H1 (cell line): ENCODE measurements around the gene KLF7.

Source experiments
- CTCF ChIP-seq, 3 experiments: IDR thresholded peaks; 1 replicate in 2 of 3; 2 replicates in 1 of 3; pipeline versions ENCODE4 v1.5.1 to v1.6.1; 2011; ENCODE audit warnings: low read length in 3 of 3, mild to moderate bottlenecking in 3 of 3, inconsistent platforms in 2 of 3, low read depth in 1 of 3, moderate library complexity in 1 of 3; ENCODE audit not compliant: insufficient read depth in 1 of 3; ENCODE audit errors: control extremely low read depth in 1 of 3
- HDAC2 ChIP-seq, 2 experiments: fragments of 300-600 bp in 1 of 2; sonication (generic) in 1 of 2; IDR thresholded peaks; 2 replicates each; pipeline ENCODE4 v1.6.1; 2011 to 2012; ENCODE audit warnings: low read depth in 2 of 2, low read length in 2 of 2, mild to moderate bottlenecking in 2 of 2, moderate library complexity in 2 of 2, borderline replicate concordance in 1 of 2, inconsistent platforms in 1 of 2
- POLR2A ChIP-seq, 2 experiments: IDR thresholded peaks; 1 replicate in 1 of 2; 2 replicates in 1 of 2; pipeline ENCODE4 v1.6.1; 2011; ENCODE audit warnings: low read depth in 2 of 2, low read length in 2 of 2, mild to moderate bottlenecking in 2 of 2; ENCODE audit errors: control extremely low read depth in 1 of 2
- POLR2AphosphoS5 ChIP-seq: IDR thresholded peaks from 2 replicates; pipeline ENCODE4 v1.6.1; 2011; ENCODE audit warnings: low read depth, low read length
- TAF1 ChIP-seq: IDR thresholded peaks from 2 replicates; pipeline ENCODE4 v1.6.1; 2011; ENCODE audit warnings: mild to moderate bottlenecking, low read depth, low read length

- TF ChIP-seq CTCF (IDR thresholded peaks at IDR 0.05; ENCODE audit: control extremely low read depth in 1 of 3, insufficient read depth in 1 of 3, low read depth in 1 of 3, low read length in 3 of 3) = no peak
- TF ChIP-seq POLR2A (IDR thresholded peaks at IDR 0.05; ENCODE audit: control extremely low read depth in 1 of 2, low read depth in 2 of 2, low read length in 2 of 2) = no peak; a peak in 1 of 3 replicates
- no peak for TF ChIP-seq TAF1
- TF ChIP-seq POLR2AphosphoS5 = no peak
- no peak for TF ChIP-seq HDAC2 (IDR thresholded peaks at IDR 0.05; ENCODE audit: borderline replicate concordance in 1 of 2, low read depth in 2 of 2, low read length in 2 of 2)
Observed at GRCh38 chr2:207160115-207160514, 5.6 kb downstream of the KLF7 start.
